Neuronal stem cell (in vitro differentiated cells): Measurements from ENCODE around the gene GYS1.
A peak's percentile ranks its signal among the peaks of the same experiment; 100 is the strongest.

Experiments
- DNase-seq: peaks from one replicate; pipeline ENCODE4 v3.0.0-alpha.2; 2013; ENCODE audit warnings: low spot score
- H2AFZ ChIP-seq: one replicate; pipeline ENCODE4 v1.6.1; 2013; ENCODE audit warnings: mild to moderate bottlenecking, low read length, inconsistent platforms
- H2AK5ac ChIP-seq: 2 replicates; pipeline ENCODE4 v1.6.1; 2013; ENCODE audit warnings: low read depth, mild to moderate bottlenecking, inconsistent platforms, low read length, moderate library complexity, mixed read lengths
- H2BK120ac ChIP-seq: 2 replicates; pipeline ENCODE4 v1.6.1; 2013; ENCODE audit warnings: low read depth, mild to moderate bottlenecking, inconsistent platforms, low read length, moderate library complexity, mixed read lengths
- H2BK12ac ChIP-seq: one replicate; pipeline ENCODE4 v1.6.1; 2013; ENCODE audit warnings: low read length, inconsistent platforms
- H2BK15ac ChIP-seq: 2 replicates; pipeline ENCODE4 v1.6.1; 2013; ENCODE audit warnings: mild to moderate bottlenecking, low read length, inconsistent platforms, mixed read lengths
- H2BK5ac ChIP-seq: one replicate; pipeline ENCODE4 v1.6.1; 2013; ENCODE audit warnings: inconsistent platforms, mild to moderate bottlenecking, low read length, moderate library complexity
- H3K14ac ChIP-seq: one replicate; pipeline ENCODE4 v1.6.1; 2013; ENCODE audit warnings: low read length, inconsistent platforms
- H3K18ac ChIP-seq: 2 replicates; pipeline ENCODE4 v1.6.1; 2013; ENCODE audit warnings: low read length, inconsistent platforms
- H3K23ac ChIP-seq: 2 replicates; pipeline ENCODE4 v1.6.1; 2013; ENCODE audit warnings: low read depth, mild to moderate bottlenecking, mixed read lengths, low read length, inconsistent platforms; ENCODE audit not compliant: poor library complexity
- H3K27ac ChIP-seq: replicated peaks from 3 replicates; pipeline ENCODE4 v1.5.1; 2013; ENCODE audit warnings: low read length, inconsistent platforms
- H3K27me3 ChIP-seq, 3 experiments: 2 replicates each; pipeline ENCODE4 v1.6.1; 2013; ENCODE audit warnings: low read length in 3 of 3, mild to moderate bottlenecking in 2 of 3, inconsistent platforms in 1 of 3, low read depth in 1 of 3, mixed read lengths in 1 of 3, moderate library complexity in 1 of 3; ENCODE audit not compliant: control insufficient read depth in 3 of 3, insufficient read depth in 3 of 3
- H3K36me3 ChIP-seq, 2 donors: replicated peaks in 1 of 2; 2 replicates each; pipeline ENCODE4 v1.6.1; 2013; ENCODE audit warnings: low read length in 2 of 2; ENCODE audit not compliant: control insufficient read depth in 2 of 2, insufficient read depth in 2 of 2
- H3K4ac ChIP-seq: 2 replicates; pipeline ENCODE4 v1.6.1; 2013; ENCODE audit warnings: inconsistent platforms, mild to moderate bottlenecking, low read length, moderate library complexity
- H3K4me1 ChIP-seq, 2 donors: 1 replicate in 1 of 2; 2 replicates in 1 of 2; pipeline ENCODE4 v1.6.1; 2013; ENCODE audit warnings: low read length in 2 of 2, low read depth in 1 of 2; ENCODE audit not compliant: control insufficient read depth in 2 of 2, insufficient read depth in 1 of 2
- H3K4me2 ChIP-seq: one replicate; pipeline ENCODE4 v1.6.1; 2013; ENCODE audit warnings: mild to moderate bottlenecking, low read length, inconsistent platforms; ENCODE audit not compliant: insufficient read depth, poor library complexity, severe bottlenecking
- H3K4me3 ChIP-seq, 2 donors: 2 replicates each; pipeline ENCODE4 v1.5.1; 2013; ENCODE audit warnings: low read length in 2 of 2, mild to moderate bottlenecking in 2 of 2, inconsistent platforms in 1 of 2, moderate library complexity in 1 of 2
- H3K79me1 ChIP-seq: one replicate; pipeline ENCODE4 v1.6.1; 2013; ENCODE audit warnings: low read depth, mild to moderate bottlenecking, inconsistent platforms, low read length, moderate library complexity
- H3K9ac ChIP-seq: one replicate; pipeline ENCODE4 v1.6.1; 2013; ENCODE audit warnings: mild to moderate bottlenecking, low read depth, low read length, inconsistent platforms; ENCODE audit not compliant: poor library complexity
- H3K9me3 ChIP-seq, 2 donors: replicated peaks in 1 of 2; 2 replicates each; pipeline versions ENCODE3 to v1.6.1; 2013; ENCODE audit warnings: low read length in 2 of 2, mild to moderate bottlenecking in 2 of 2, inconsistent platforms in 1 of 2, low read depth in 1 of 2, mixed read lengths in 1 of 2, moderate library complexity in 1 of 2; ENCODE audit not compliant: control insufficient read depth in 2 of 2, insufficient read depth in 1 of 2
- H4K8ac ChIP-seq: one replicate; pipeline ENCODE4 v1.6.1; 2013; ENCODE audit warnings: low read depth, mild to moderate bottlenecking, inconsistent platforms, low read length, moderate library complexity
- H4K91ac ChIP-seq: one replicate; pipeline ENCODE4 v1.6.1; 2013; ENCODE audit warnings: low read length, low read depth, mild to moderate bottlenecking, inconsistent platforms; ENCODE audit not compliant: poor library complexity
- WGBS, 2 donors: extraction: QIAGEN DNeasy Blood & Tissue Kit; methylation state at CpG; one replicate each; pipeline ENCODE4 v1.1.7; 2013; ENCODE audit warnings: missing lambda C conversion rate in 2 of 2, mixed read lengths in 1 of 2; ENCODE audit not compliant: insufficient read length in 2 of 2, insufficient replicate concordance in 1 of 2; ENCODE audit errors: extremely low coverage in 2 of 2; 5-methylcytosine and 5-hydroxymethylcytosine counted together

Gene GYS1

DNA sequence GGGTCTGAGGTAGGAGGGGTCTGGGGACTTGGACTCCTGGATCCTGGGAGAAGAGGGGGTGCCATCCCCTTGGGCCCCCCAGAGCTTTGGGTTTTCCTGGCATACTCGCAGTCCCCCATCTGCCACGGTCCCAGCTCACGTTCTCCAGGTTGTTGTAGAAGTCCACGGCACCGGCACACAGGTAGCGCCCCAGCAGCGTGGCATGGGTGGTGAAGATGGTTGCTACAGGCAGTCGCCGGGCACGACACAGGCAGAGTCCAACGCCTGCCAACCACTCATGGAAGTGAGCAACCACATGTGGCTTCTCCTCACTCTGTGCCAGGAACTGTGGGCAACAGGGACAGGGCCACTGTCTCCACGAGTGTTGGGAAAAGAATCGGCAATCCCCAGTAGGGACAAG, 7.4 kb downstream of the GYS1 start:
- WGBS, 2 donors = no CpG with 5 or more reads among the region's 13 CpGs
- no peak overlapping the region for H3K27ac ChIP-seq

DNA sequence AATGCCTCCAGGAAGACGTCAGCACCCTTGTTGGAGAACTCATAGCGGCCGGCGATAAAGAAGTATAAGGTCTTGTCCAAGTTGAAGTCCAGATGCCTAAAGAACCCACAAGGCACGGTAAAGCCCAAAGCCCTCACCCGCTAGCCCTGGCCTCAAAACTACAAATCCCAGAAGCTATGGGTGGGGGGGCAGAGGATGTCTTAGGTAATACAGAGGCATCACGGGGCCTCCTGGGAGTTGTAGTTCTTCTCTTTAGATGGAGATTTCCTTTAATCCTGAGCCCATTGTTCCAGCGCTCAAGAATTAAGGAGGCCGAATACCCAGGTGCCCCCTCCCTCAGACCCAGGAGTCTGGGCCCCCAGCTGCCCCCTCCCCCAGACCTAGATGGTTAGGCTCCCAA, 10.8 kb downstream of the GYS1 start:
- no peak for DNase-seq
- no peak overlapping the region for H3K18ac ChIP-seq
- no peak overlapping the region for H3K9ac ChIP-seq
- H3K4me3 ChIP-seq = no peak overlapping the region
- no peak overlapping the region for H2BK15ac ChIP-seq
- no peaks in the 10 kb centered on the region for H3K27me3 ChIP-seq
- no peaks in the 10 kb centered on the region for H3K9me3 ChIP-seq
- H2AFZ ChIP-seq = no peak overlapping the region
- H3K4me1 ChIP-seq = no peaks in the 10 kb centered on the region
- H2BK12ac ChIP-seq = no peak overlapping the region
- peaks cover 33 to 65% of the 10 kb centered on the region in 2 donors for H3K36me3 ChIP-seq
- WGBS, 2 donors = no CpG with 5 or more reads among the region's 9 CpGs
- H2BK5ac ChIP-seq = peak overlapping the region; percentile 36
- H3K27ac ChIP-seq = no peak overlapping the region
- no peak overlapping the region for H2BK120ac ChIP-seq
- no peak overlapping the region for H3K14ac ChIP-seq
- no peak overlapping the region for H4K91ac ChIP-seq
- H3K4ac ChIP-seq = no peak overlapping the region
- H3K23ac ChIP-seq = no peak overlapping the region
- H3K79me1 ChIP-seq = no peaks in the 10 kb centered on the region
- H2AK5ac ChIP-seq = no peak overlapping the region
- H3K4me2 ChIP-seq = no peak overlapping the region
- H4K8ac ChIP-seq = no peak overlapping the region

More for the DNA sequence above, 7.4 kb downstream of the GYS1 start:
- Histone ChIP-seq H2AK5ac (no peak overlapping the region), H3K9me3 (no peaks in the 10 kb centered on the region), H3K79me1 (no peaks in the 10 kb centered on the region), H3K4me2 (no peak overlapping the region), H3K4me1 (no peaks in the 10 kb centered on the region), H3K18ac (no peak overlapping the region), H2BK12ac (peak overlapping the region; percentile 91), H2BK15ac (no peak overlapping the region), H3K23ac (peak overlapping the region; percentile 32), H3K4ac (no peak overlapping the region), H2BK5ac (no peak overlapping the region), H3K4me3 (peak overlapping the region in 1 of 2 donors; percentile 20), H2AFZ (no peak overlapping the region), H4K91ac (no peak overlapping the region), H3K14ac (no peak overlapping the region), H4K8ac (no peak overlapping the region), H3K36me3 (peaks cover 30 to 72% of the 10 kb centered on the region in 2 donors), H3K27me3 (no peaks in the 10 kb centered on the region), H2BK120ac (no peak overlapping the region), H3K9ac (no peak overlapping the region)
- no peak for DNase-seq

DNA sequence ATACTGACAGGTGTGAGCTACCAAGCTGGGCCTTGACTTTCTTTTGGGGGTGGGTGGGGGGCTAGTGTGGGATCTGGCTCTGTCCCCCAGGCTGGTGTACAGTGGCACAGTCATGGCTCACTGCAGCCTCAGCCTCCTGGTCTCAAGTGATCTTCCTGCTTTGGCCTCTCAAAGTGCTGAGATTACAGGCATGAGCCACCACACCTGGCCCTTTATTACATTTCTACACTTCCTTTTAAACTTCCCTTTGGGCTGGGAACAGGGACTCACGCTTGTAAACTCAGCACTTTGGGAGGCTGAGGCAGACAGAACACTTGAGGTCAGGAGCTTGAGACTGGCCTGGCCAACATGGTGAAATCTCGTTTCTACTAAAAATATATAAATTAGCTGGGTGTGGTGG, 16.0 kb downstream of the GYS1 start:
- no peaks in the 10 kb centered on the region for H3K27me3 ChIP-seq
- no peak overlapping the region for H3K23ac ChIP-seq
- no peak overlapping the region for H3K4ac ChIP-seq
- WGBS, 2 donors = no CpG with 5 or more reads among the region's 2 CpGs
- no peak overlapping the region for H4K91ac ChIP-seq
- H3K36me3 ChIP-seq = peaks cover 28 to 57% of the 10 kb centered on the region in 2 donors
- H3K4me1 ChIP-seq = no peaks in the 10 kb centered on the region
- no peaks in the 10 kb centered on the region for H3K9me3 ChIP-seq
- H3K9ac ChIP-seq = no peak overlapping the region
- H3K4me2 ChIP-seq = no peak overlapping the region
- no peak overlapping the region for H2AFZ ChIP-seq
- no peak overlapping the region for H2AK5ac ChIP-seq
- H2BK12ac ChIP-seq = no peak overlapping the region
- no peak overlapping the region for H2BK5ac ChIP-seq
- no peak overlapping the region for H2BK120ac ChIP-seq
- no peak for DNase-seq
- H2BK15ac ChIP-seq = no peak overlapping the region
- H4K8ac ChIP-seq = no peak overlapping the region
- no peak overlapping the region for H3K4me3 ChIP-seq
- no peaks in the 10 kb centered on the region for H3K79me1 ChIP-seq
- H3K14ac ChIP-seq = no peak overlapping the region
- no peak overlapping the region for H3K27ac ChIP-seq
- no peak overlapping the region for H3K18ac ChIP-seq

DNA sequence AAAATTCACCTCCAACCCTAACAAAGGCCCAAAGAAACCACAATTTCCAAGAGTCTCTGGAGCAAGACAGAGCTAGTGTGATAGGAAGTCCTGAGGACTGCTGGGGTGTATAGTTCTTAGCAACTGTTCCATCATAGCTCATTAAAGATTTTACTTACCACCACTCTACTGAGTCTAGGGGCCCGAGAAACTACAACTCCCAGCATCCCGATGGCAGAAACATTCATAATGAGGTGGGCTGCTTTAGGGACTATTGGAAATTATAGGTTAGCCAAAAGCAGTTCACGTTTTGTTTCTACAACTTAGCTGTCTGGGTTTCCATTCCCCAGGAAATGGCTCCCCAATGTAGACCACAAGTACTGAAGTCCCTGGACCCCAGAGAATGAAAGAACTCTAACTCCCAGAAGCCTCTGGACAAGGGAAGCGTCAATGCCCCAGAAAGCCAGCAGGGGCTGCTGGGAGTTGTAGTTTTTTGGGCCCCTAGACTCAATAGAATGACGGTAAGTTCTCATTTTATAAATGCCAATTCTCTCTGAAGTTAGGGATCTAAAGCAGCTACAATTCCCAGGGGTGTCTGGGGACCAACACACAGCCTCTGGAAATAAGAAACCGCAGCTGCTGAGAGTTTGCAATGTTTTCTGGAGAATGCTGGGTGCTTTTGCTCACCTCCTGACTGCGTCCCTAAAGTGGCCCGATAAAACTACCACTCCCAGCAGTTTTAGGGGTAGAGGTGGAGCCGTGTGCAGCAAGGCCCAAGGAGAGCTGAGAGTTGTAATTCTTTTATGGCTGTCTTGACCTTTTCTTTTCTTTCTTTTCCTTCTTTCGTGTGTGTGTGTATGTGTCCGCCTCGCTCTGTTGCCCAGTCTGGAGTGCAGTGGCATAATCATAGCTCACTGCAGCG, 16.9 kb downstream of the GYS1 start:
- Histone ChIP-seq H2BK15ac (no peak overlapping the region), H3K4ac (no peak overlapping the region), H3K4me2 (no peak overlapping the region), H3K4me3 (no peak overlapping the region), H4K8ac (no peak overlapping the region), H2AFZ (peak overlapping the region; percentile 67), H3K36me3 (peaks cover 24 to 52% of the 10 kb centered on the region in 2 donors), H3K9ac (no peak overlapping the region), H2BK120ac (no peak overlapping the region), H3K4me1 (no peaks in the 10 kb centered on the region), H3K18ac (no peak overlapping the region), H3K27ac (no peak overlapping the region), H2BK12ac (no peak overlapping the region), H2BK5ac (no peak overlapping the region), H3K23ac (no peak overlapping the region), H3K14ac (no peak overlapping the region), H4K91ac (no peak overlapping the region), H2AK5ac (no peak overlapping the region), H3K27me3 (no peaks in the 10 kb centered on the region), H3K79me1 (no peaks in the 10 kb centered on the region), H3K9me3 (no peaks in the 10 kb centered on the region)
- WGBS, 2 donors = no CpG with 5 or more reads among the region's 13 CpGs
- no peak for DNase-seq
